HG02852 (cell line): ENCODE results near the gene ZNF75A.

Experiments used
- ATAC-seq: cut with Tn5 transposase; IDR thresholded peaks from one replicate; pipeline ENCODE4 v1.9.1; 2021; ENCODE audit warnings: mild to moderate bottlenecking, moderate library complexity; ENCODE audit not compliant: unreplicated experiment

The ZNF75A gene

GRCh38 chr16:3364774-3365427 is 59.6 kb downstream of the ZNF75A start:
- ATAC-seq: no peak
